ENCODE measurements around the gene CENPS. TPM values are rescaled to one million over a fixed set of nuclear protein-coding genes. Genes with fewer than 3 reads are reported as not detected.

Gene CENPS
- total and polyA plus RNA-seq, 2 of the 13 experiments (the other 11 are each of a cell fraction or from before 2014, with no cell fraction given), result 3.3 to 22.0 TPM

DNA sequence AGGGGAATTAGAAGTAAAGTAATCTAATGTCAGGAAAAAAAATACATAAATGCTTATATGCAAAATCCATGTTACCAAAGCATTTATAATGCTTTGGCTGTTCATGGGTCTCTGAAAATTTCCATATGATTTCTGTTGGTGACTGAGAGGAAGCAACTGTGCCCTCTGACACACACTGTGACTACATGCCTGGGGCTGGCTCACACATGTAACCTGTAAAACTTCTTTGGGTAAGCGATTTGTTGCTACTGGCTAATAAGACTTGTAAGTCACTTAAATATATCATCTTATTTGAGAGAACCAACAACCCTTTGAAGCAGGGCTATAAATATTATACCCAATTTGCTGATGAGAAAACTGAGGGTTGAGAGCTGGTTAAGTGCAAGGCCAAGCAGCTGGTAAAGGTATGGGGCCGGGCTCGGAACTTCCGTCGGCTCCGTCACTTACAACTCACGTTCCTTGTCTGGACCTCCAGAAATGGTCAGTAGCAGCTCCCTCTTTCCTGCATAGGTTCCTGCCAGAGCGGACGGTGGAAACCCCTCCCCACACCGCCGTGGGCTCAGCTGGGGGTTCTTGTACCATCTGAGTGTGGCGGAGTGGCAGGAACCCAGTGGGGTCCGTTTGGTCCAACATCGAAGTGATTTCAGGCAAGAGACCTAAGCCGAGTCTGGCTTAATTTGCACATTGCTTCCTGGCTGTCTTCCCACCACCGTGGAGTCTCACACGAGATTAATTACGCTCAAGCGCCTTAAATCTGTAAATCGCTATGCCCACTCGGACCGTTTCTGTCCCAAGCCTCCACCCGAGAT, 41.4 kb downstream of the CENPS start:
- H3K79me2 ChIP-seq (ENCODE audit: insufficient read depth, low read length), result peaks cover 22% of the 10 kb centered on the region
- no peaks in the 10 kb centered on the region for H4K20me1 ChIP-seq (ENCODE audit: insufficient read depth, low read length)
- peak overlapping the region; percentile 74 to 83 (median 77) for H3K4me3 ChIP-seq (replicated peaks in 1 of 3; ENCODE audit: insufficient read depth in 1 of 3, low read depth in 2 of 3, low read length in 3 of 3)
- BruUV-seq (replicated peaks), result TSS peak; percentile 73
- H3K9me3 ChIP-seq (ENCODE audit: low read length), result no peaks in the 10 kb centered on the region
- intact Hi-C loops (cut with micrococcal nuclease; ENCODE audit: unreplicated experiment), result loop anchor here (5.0 kb wide), 1 partner anchor 39 kb away; the partner anchor contains the start of gene CENPS
- peak overlapping the region; percentile 67 for H3K9ac ChIP-seq (ENCODE audit: insufficient read depth, low read depth, low read length)
- ATAC-seq, result peak; percentile 4
- no peak overlapping the region for H2AFZ ChIP-seq (ENCODE audit: low read length)
- H3K4me2 ChIP-seq (ENCODE audit: low read depth, low read length), result peak overlapping the region; percentile 83
- WGBS (ENCODE audit: low lambda C conversion rate), result 16% methylated on average over 15 of the region's 23 CpGs
- FAIRE-seq, result no peak
- DNase-seq (ENCODE audit: low spot score), result no peak
- POLR2A ChIA-PET, result interaction anchor here (1.1 kb wide), 1 partner anchor 14 kb away, joined by 3 read pairs; no protein-coding TSS in a partner anchor
- H3K36me3 ChIP-seq (replicated peaks in 1 of 2; ENCODE audit: control insufficient read depth in 1 of 2, insufficient read depth in 2 of 2, low read length in 2 of 2), result peaks cover 10 to 22% of the 10 kb centered on the region in 2 experiments; a peak in 4 of 5 replicates
- H3K27ac ChIP-seq (ENCODE audit: extremely low read length, insufficient read depth, low read length), result peak overlapping the region; percentile 59
- CTCF ChIA-PET (ENCODE audit: low intra/inter-chr PET ratio, low total read pairs), result no interaction called here
- in situ Hi-C loops (cut with HindIII; ENCODE audit: extremely low pct_ligation_motif_present, low pct_unique_long_range_greater_than_20kb), result loop anchor here (10.0 kb wide), 1 partner anchor 87 kb away; no protein-coding TSS in a partner anchor
- no peaks in the 10 kb centered on the region; a peak in 1 of 5 replicates for H3K27me3 ChIP-seq (ENCODE audit: control insufficient read depth in 1 of 2, insufficient read depth in 2 of 2, low read length in 2 of 2)
- H3K4me1 ChIP-seq (ENCODE audit: insufficient read depth, low read length), result peaks cover 35% of the 10 kb centered on the region
- TF ChIP-seq, protein P1, sequence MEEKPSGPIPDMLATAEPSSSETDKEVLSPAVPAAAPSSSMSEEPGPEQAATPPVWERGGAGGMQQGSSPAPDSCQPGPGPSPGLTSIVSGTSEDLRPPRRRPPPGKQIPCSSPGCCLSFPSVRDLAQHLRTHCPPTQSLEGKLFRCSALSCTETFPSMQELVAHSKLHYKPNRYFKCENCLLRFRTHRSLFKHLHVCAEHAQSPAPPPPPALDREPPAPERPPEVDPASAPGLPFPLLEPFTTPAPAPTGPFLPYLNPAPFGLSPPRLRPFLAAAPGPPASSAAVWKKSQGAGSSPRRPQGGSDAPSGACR (CRISPR knock-in tag; IDR thresholded peaks at IDR 0.05), result no peak
- TF ChIP-seq ZMYM3 (CRISPR knock-in tag; IDR thresholded peaks at IDR 0.05) (peak; percentile 77; the same call in 1 of the 2 replicates), KDM3A (CRISPR knock-in tag; IDR thresholded peaks at IDR 0.05; ENCODE audit: low read depth) (0 out of 2 replicates have a peak, but pooled peaks have one; percentile 6), HES4 (CRISPR knock-in tag; IDR thresholded peaks at IDR 0.05; ENCODE audit: borderline replicate concordance) (no peak), PHF20 (CRISPR knock-in tag; IDR thresholded peaks at IDR 0.05) (no peak), CAMTA2 (CRISPR knock-in tag; IDR thresholded peaks at IDR 0.05; ENCODE audit: borderline replicate concordance) (0 out of 2 replicates have a peak, but pooled peaks have one; percentile 57), ZKSCAN1 (IDR thresholded peaks at IDR 0.05; ENCODE audit: low read length) (peak; percentile 63; the same call in 1 of the 2 replicates), ZNF251 (CRISPR knock-in tag; IDR thresholded peaks at IDR 0.05) (0 out of 2 replicates have a peak, but pooled peaks have one; percentile 38), RCOR2 (CRISPR knock-in tag; IDR thresholded peaks at IDR 0.05) (peak; percentile 63; the same call in 1 of the 2 replicates), ZNF326 (CRISPR knock-in tag; IDR thresholded peaks at IDR 0.05; ENCODE audit: borderline replicate concordance) (no peak), ZNF75D (CRISPR knock-in tag; IDR thresholded peaks at IDR 0.05; ENCODE audit: borderline replicate concordance) (no peak), KDM1A (CRISPR knock-in tag; IDR thresholded peaks at IDR 0.05) (peak; percentile 75; the same call in 1 of the 2 replicates)
- TF ChIP-seq, protein P2, sequence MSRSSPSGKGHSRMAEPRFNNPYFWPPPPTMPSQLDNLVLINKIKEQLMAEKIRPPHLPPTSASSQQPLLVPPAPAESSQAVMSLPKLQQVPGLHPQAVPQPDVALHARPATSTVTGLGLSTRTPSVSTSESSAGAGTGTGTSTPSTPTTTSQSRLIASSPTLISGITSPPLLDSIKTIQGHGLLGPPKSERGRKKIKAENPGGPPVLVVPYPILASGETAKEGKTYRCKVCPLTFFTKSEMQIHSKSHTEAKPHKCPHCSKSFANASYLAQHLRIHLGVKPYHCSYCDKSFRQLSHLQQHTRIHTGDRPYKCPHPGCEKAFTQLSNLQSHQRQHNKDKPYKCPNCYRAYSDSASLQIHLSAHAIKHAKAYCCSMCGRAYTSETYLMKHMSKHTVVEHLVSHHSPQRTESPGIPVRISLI (CRISPR knock-in tag; IDR thresholded peaks at IDR 0.05; ENCODE audit: borderline replicate concordance), result no peak
- TF ChIP-seq, protein P3, sequence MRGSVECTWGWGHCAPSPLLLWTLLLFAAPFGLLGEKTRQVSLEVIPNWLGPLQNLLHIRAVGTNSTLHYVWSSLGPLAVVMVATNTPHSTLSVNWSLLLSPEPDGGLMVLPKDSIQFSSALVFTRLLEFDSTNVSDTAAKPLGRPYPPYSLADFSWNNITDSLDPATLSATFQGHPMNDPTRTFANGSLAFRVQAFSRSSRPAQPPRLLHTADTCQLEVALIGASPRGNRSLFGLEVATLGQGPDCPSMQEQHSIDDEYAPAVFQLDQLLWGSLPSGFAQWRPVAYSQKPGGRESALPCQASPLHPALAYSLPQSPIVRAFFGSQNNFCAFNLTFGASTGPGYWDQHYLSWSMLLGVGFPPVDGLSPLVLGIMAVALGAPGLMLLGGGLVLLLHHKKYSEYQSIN (CRISPR knock-in tag; IDR thresholded peaks at IDR 0.05; ENCODE audit: borderline replicate concordance), result no peak
- TF ChIP-seq, protein P4, sequence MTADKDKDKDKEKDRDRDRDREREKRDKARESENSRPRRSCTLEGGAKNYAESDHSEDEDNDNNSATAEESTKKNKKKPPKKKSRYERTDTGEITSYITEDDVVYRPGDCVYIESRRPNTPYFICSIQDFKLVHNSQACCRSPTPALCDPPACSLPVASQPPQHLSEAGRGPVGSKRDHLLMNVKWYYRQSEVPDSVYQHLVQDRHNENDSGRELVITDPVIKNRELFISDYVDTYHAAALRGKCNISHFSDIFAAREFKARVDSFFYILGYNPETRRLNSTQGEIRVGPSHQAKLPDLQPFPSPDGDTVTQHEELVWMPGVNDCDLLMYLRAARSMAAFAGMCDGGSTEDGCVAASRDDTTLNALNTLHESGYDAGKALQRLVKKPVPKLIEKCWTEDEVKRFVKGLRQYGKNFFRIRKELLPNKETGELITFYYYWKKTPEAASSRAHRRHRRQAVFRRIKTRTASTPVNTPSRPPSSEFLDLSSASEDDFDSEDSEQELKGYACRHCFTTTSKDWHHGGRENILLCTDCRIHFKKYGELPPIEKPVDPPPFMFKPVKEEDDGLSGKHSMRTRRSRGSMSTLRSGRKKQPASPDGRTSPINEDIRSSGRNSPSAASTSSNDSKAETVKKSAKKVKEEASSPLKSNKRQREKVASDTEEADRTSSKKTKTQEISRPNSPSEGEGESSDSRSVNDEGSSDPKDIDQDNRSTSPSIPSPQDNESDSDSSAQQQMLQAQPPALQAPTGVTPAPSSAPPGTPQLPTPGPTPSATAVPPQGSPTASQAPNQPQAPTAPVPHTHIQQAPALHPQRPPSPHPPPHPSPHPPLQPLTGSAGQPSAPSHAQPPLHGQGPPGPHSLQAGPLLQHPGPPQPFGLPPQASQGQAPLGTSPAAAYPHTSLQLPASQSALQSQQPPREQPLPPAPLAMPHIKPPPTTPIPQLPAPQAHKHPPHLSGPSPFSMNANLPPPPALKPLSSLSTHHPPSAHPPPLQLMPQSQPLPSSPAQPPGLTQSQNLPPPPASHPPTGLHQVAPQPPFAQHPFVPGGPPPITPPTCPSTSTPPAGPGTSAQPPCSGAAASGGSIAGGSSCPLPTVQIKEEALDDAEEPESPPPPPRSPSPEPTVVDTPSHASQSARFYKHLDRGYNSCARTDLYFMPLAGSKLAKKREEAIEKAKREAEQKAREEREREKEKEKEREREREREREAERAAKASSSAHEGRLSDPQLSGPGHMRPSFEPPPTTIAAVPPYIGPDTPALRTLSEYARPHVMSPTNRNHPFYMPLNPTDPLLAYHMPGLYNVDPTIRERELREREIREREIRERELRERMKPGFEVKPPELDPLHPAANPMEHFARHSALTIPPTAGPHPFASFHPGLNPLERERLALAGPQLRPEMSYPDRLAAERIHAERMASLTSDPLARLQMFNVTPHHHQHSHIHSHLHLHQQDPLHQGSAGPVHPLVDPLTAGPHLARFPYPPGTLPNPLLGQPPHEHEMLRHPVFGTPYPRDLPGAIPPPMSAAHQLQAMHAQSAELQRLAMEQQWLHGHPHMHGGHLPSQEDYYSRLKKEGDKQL (CRISPR knock-in tag; IDR thresholded peaks at IDR 0.05; ENCODE audit: low read depth), result no peak
